AG04450 (cell line): ENCODE data around the gene SMCO4. TPM values are rescaled to one million over a fixed set of nuclear protein-coding genes. Genes with fewer than 3 reads are reported as not detected.
"Not testable (repeated sequence)": the region's sequence is repeated elsewhere in the genome, so short reads cannot be mapped to it uniquely, and the experiment has no call there.

Source experiments
- CTCF ChIA-PET: fragments of 300-600, 350-600 bp; formaldehyde crosslinking; extraction: SDS; loops from one replicate; lab custom pipeline; 2022; ENCODE audit warnings: antibody characterized with exemption, inconsistent platforms; lab: Charles Lee
- POLR2A ChIA-PET: fragments of 350-600 bp; formaldehyde crosslinking; extraction: SDS; loops from one replicate; lab custom pipeline; 2021; ENCODE audit warnings: antibody characterized with exemption, inconsistent platforms; lab: Yijun Ruan, JAX
- DNase-seq: peaks from one replicate; pipeline ENCODE4 v3.0.0-alpha.2; 2011; ENCODE audit warnings: low read depth, low spot score
- H3K27ac ChIP-seq: one replicate; pipeline ENCODE4 v1.5.1; 2012; ENCODE audit warnings: low read depth, low read length, control low read depth
- H3K27me3 ChIP-seq: one replicate; pipeline ENCODE4 v1.6.0; 2012; ENCODE audit warnings: low read length; ENCODE audit not compliant: control insufficient read depth, insufficient read depth
- H3K4me3 ChIP-seq: 2 replicates; pipeline ENCODE4 v1.5.1; 2011; ENCODE audit warnings: mild to moderate bottlenecking, low read depth, low read length, control low read depth
- H3K9me3 ChIP-seq: 2 replicates; pipeline ENCODE4 v1.5.1; 2012; ENCODE audit warnings: low read length; ENCODE audit not compliant: control insufficient read depth, insufficient read depth
- polyA plus RNA-seq: library from polyadenylated mRNA; depleted of rRNA; stranded (reverse); fragments of >200 nt; gene quantifications from 2 replicates; pipeline ENCODE4 v1.2.3, GENCODE V29; 2011; rRNA removed
- small RNA-seq: library from RNA; depleted of rRNA; stranded (forward); fragments of <200 nt; gene quantifications from one replicate; pipeline ENCODE3, GENCODE V24; 2012; ENCODE audit warnings: low read depth; ENCODE audit not compliant: insufficient read length
- TF ChIP-seq, protein P1 (sequence below): IDR thresholded peaks from 2 replicates; pipeline ENCODE4 v1.5.1; 2011; ENCODE audit warnings: low read depth, low read length, control low read depth, inconsistent platforms

The SMCO4 gene
- polyA plus RNA-seq, 1 experiment = 8.6 TPM

GRCh38 chr11:93464927-93465540 is 78.2 kb downstream of the SMCO4 start:
- TF ChIP-seq, protein P1, sequence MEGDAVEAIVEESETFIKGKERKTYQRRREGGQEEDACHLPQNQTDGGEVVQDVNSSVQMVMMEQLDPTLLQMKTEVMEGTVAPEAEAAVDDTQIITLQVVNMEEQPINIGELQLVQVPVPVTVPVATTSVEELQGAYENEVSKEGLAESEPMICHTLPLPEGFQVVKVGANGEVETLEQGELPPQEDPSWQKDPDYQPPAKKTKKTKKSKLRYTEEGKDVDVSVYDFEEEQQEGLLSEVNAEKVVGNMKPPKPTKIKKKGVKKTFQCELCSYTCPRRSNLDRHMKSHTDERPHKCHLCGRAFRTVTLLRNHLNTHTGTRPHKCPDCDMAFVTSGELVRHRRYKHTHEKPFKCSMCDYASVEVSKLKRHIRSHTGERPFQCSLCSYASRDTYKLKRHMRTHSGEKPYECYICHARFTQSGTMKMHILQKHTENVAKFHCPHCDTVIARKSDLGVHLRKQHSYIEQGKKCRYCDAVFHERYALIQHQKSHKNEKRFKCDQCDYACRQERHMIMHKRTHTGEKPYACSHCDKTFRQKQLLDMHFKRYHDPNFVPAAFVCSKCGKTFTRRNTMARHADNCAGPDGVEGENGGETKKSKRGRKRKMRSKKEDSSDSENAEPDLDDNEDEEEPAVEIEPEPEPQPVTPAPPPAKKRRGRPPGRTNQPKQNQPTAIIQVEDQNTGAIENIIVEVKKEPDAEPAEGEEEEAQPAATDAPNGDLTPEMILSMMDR = no peak
- H3K9me3 ChIP-seq = no peaks in the 10 kb centered on the region
- CTCF ChIA-PET = interaction anchor here (0.6 kb wide), 1 partner anchor 97 kb away, joined by 3 read pairs; no protein-coding TSS in a partner anchor

DNA sequence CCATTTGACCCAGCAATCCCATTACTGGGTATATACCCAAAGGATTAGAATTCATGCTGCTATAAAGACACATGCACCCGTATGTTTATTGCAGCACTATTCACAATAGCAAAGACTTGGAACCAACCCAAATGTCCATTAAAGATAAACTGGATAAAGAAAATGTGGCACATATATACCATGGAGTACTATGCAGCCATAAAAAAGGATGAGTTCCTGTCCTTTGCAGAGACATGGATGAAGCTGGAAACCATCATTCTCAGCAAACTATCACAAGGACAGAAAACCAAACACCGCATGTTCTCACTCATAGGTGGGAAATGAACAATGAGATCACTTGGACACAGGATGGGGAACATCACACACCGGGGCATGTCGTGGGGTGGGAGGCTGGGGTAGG is 79.5 kb downstream of the SMCO4 start:
- POLR2A ChIA-PET, H3K27ac ChIP-seq, H3K27me3 ChIP-seq, H3K4me3 ChIP-seq, CTCF ChIA-PET, DNase-seq, H3K9me3 ChIP-seq: not testable (repeated sequence)

More at GRCh38 chr11:93464927-93465540, 78.2 kb downstream of the SMCO4 start:
- no peak overlapping the region for H3K27ac ChIP-seq
- DNase-seq = no peak
- no peaks in the 10 kb centered on the region for H3K27me3 ChIP-seq
- POLR2A ChIA-PET = no interaction called here
- no peak overlapping the region for H3K4me3 ChIP-seq

GRCh38 chr11:93458286-93458685 is 84.9 kb downstream of the SMCO4 start:
- TF ChIP-seq, protein P1 = no peak
- POLR2A ChIA-PET = no interaction called here
- H3K9me3 ChIP-seq = no peaks in the 10 kb centered on the region
- no peaks in the 10 kb centered on the region for H3K27me3 ChIP-seq
- H3K4me3 ChIP-seq = no peak overlapping the region
- no peak for DNase-seq
- H3K27ac ChIP-seq = no peak overlapping the region
- CTCF ChIA-PET = no interaction called here

DNA sequence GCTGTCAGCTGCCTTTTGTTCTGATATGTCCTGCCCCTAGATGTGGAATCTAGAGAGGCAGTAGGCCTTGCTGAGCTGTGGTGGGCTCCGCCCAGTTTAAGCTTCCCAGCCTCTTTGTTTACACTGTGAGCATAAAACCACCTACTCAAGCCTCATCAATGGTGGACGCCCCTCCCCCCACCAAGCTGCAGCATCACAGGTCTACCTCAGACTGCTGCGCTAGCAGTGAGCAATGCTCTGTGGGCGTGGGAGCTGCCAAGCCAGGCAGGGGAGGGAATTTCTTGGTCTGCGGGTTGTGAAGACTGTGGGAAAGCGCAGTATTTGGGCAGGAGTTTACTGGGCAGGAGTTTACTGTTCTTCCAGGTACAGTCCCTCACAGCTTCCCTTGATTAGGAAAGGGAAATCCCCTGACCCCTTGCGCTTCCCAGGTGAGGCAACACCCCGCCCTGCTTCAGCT is 98.5 kb downstream of the SMCO4 start:
- POLR2A ChIA-PET = no interaction called here
- no peak for DNase-seq
- Histone ChIP-seq H3K4me3 (no peak overlapping the region), H3K27me3 (no peaks in the 10 kb centered on the region), H3K9me3 (no peaks in the 10 kb centered on the region), H3K27ac (no peak overlapping the region)
- CTCF ChIA-PET = no interaction called here
- TF ChIP-seq, protein P1 = no peak

DNA sequence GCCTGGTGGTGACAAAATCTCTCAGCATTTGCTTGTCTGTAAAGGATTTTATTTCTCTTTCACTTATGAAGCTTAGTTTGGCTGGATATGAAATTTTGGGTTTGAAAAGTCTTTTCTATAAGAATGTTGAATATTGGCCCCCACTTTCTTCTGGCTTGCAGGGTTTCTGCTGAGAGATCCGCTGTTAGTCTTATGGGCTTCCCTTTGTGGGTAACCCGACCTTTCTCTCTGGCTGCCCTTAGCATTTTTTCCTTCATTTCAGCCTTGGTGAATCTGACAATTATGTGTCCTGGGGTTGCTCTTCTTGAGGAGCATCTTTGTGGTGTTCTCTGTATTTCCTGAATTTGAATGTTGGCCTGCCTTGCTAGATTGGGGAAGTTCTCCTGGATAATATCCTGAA is 100.0 kb downstream of the SMCO4 start:
- H3K27ac ChIP-seq, CTCF ChIA-PET, H3K4me3 ChIP-seq, POLR2A ChIA-PET, DNase-seq, H3K27me3 ChIP-seq, H3K9me3 ChIP-seq: not testable (repeated sequence)

- no peaks in the 10 kb centered on the region for H3K9me3 ChIP-seq
- no peak overlapping the region for H3K4me3 ChIP-seq
- CTCF ChIA-PET = no interaction called here
- H3K27ac ChIP-seq = no peak overlapping the region
- DNase-seq = no peak
- TF ChIP-seq, protein P1 = no peak
- POLR2A ChIA-PET = no interaction called here
- H3K27me3 ChIP-seq = no peaks in the 10 kb centered on the region
Observed at GRCh38 chr11:93432247-93432646, 110.9 kb downstream of the SMCO4 start.

Small RNA genes lying within 50 kb of the gene (small RNA-seq; reads per million reads assigned to genes)
- not detected for gene RN7SL223P

Other genes with a start within 250 kb of the SMCO4 start
- not detected in 2 replicates for gene DEUP1, start 212.6 kb downstream of the SMCO4 start, polyA plus RNA-seq
- 7.6 and 14.2 TPM in 2 replicates for gene CEP295, start 118.3 kb upstream of the SMCO4 start, polyA plus RNA-seq
- 106 and 151 TPM in 2 replicates for gene TAF1D, start 198.1 kb upstream of the SMCO4 start, polyA plus RNA-seq
- gene C11orf54, start 198.3 kb upstream of the SMCO4 start, polyA plus RNA-seq = 21.2 and 28.0 TPM in 2 replicates
- 18.6 and 23.1 TPM in 2 replicates for gene MED17, start 240.9 kb upstream of the SMCO4 start, polyA plus RNA-seq